Activated CD4-positive, alpha-beta T cell treated with anti-CD3 and anti-CD28 coated beads, Interleukin-2, amount 50 U/mL, for 16 hours (primary cell): ENCODE data around the gene HIBCH.
A peak's percentile ranks its signal among the peaks of the same experiment; 100 is the strongest.
"Not testable (repeated sequence)": the region's sequence is repeated elsewhere in the genome, so short reads cannot be mapped to it uniquely, and the experiment has no call there.

Source experiments
- DNase-seq: peaks from one replicate; pipeline ENCODE4 v3.0.0-alpha.2; 2020

HIBCH gene

GRCh38 chr2:190183539-190183938, 136.1 kb downstream of the HIBCH start:
- DNase-seq: no peak

GRCh38 chr2:190182071-190182524, 137.5 kb downstream of the HIBCH start:
- DNase-seq: no peak

GRCh38 chr2:190181123-190181669, 138.4 kb downstream of the HIBCH start:
- DNase-seq: no peak

- DNase-seq: peak; percentile 7
Measured at GRCh38 chr2:190180313-190181122, 139.1 kb downstream of the HIBCH start.

- DNase-seq: no peak
Measured at GRCh38 chr2:190179754-190180312, 139.8 kb downstream of the HIBCH start.

GRCh38 chr2:190178066-190178722, 141.4 kb downstream of the HIBCH start:
- no peak for DNase-seq

GRCh38 chr2:190177249-190178040, 142.2 kb downstream of the HIBCH start:
- no peak for DNase-seq

- DNase-seq: no peak
Measured at GRCh38 chr2:190173392-190173791, 146.2 kb downstream of the HIBCH start.

GRCh38 chr2:190170673-190171072, 149.0 kb downstream of the HIBCH start:
- DNase-seq: no peak

- no peak for DNase-seq
Measured at GRCh38 chr2:190169221-190170072, 150.2 kb downstream of the HIBCH start.

- no peak for DNase-seq
Measured at GRCh38 chr2:190167702-190168101, 151.9 kb downstream of the HIBCH start.

GRCh38 chr2:190165491-190165890, 154.1 kb downstream of the HIBCH start:
- no peak for DNase-seq

GRCh38 chr2:190162851-190163250, 156.8 kb downstream of the HIBCH start:
- no peak for DNase-seq

GRCh38 chr2:190159453-190159852, 160.2 kb downstream of the HIBCH start:
- DNase-seq: no peak

GRCh38 chr2:190158798-190159434, 160.7 kb downstream of the HIBCH start:
- no peak for DNase-seq

- DNase-seq: not testable (repeated sequence)
Measured at GRCh38 chr2:190157613-190158528, 161.8 kb downstream of the HIBCH start.

- DNase-seq: no peak
Measured at GRCh38 chr2:190156530-190157212, 163.0 kb downstream of the HIBCH start.
